ENCODE results near the gene TAS2R50.

TAS2R50 gene

DNA sequence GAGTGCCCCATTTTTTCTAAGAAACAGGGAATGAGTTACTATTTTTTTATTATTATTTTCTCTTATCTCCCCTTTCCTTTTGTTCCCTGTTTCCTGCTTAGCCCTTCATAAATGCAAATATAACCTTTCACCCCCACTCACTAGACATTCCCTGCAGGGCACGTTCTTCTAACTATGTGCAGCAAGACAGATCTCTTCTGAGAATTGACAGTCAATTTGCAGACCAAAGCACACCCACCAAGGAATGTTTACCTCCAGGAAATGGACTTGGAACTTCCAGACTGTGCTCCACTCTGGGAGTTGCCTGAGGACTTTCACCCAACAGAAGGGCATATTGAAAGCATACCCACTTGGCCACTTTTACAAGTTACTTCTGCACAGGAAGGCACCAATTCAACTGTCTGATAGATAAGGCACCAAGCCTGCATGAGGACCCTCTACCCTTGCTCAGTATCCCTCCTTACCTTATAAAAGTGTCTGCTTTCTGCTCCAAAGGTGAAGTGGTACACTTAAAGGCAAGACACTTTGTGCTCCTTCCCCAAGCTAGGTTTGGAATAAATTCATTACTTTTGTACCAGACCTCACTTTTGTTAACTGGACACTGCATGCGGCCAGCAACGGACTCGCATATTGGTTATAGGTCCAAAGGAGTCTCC is 29.2 kb upstream of the TAS2R50 start:
- no peak for DNase-seq (ENCODE audit: extremely low read depth, low read depth)
- TF ChIP-seq CTCF (IDR thresholded peaks at IDR 0.05; ENCODE audit: low read depth, low read length), result no peak

DNA sequence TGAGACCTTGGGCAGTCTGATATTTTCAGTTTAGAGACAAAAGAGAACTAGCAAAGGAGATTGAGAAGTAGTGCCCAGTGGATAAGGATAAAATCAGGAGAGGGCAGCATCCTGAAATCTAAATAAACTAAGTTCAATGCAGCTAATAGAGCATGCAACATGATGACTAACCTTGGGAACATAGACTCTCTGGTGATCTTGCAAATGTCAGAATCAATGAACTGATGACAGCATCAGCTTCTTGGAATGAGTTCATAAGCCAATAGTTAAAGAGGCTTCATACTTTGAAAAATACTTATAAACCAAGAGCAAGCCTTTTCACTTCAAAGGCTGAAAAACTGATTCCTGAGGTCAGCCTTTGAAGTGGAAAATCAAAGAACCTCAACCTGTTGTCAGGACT is 27.5 kb upstream of the TAS2R50 start:
- no peak for DNase-seq (ENCODE audit: extremely low read depth, low read depth)
- TF ChIP-seq CTCF (IDR thresholded peaks at IDR 0.05; ENCODE audit: low read depth, low read length), result no peak

DNA sequence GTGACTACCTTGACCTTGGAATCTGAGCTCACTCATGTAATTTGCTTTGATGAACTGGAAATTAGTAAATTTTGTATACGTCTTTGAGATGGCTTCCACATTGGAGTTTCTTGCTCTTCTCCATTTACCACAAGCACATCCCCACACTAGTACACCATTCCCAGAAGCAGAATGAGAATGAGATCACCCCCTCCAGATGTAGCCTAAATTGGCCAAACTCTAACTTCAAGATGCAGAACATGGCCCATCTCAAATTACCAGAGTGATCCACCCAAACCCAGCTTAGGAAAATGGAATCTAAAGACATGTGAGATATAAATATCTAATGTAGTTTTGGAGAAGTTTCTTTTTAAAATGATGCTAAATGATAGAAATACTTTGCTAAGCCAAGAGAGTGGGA is 20.9 kb upstream of the TAS2R50 start:
- no peak for TF ChIP-seq CTCF (IDR thresholded peaks at IDR 0.05; ENCODE audit: low read depth, low read length)
- DNase-seq (ENCODE audit: extremely low read depth, low read depth), result no peak

DNA sequence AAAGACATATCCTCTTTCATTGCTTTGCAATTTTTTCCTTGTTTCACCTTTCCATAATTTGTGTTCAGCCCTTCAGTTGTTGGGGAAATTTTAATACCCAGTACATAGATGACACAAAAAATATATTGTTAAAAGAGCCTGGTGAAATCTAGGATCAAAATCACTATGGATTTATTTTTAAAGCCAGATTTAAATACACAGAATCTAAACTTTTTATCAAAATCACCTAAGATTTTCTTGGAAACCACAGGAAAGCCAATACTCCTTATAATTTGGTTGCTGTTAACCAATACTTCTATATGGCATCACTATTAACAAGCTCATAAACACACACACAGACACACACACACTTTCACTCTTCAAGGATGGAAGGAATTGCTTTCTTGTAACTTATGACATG is 11.5 kb upstream of the TAS2R50 start, which contains the start of gene TAS2R20:
Gene TAS2R20 (minus strand): TSS at position 101 of the 400 bp plus-strand sequence. CDS start 429 bp downstream, outside the sequence.
- no peak for TF ChIP-seq CTCF (IDR thresholded peaks at IDR 0.05; ENCODE audit: low read depth, low read length)
- no peak for DNase-seq (ENCODE audit: extremely low read depth, low read depth)

- TF ChIP-seq CTCF (IDR thresholded peaks at IDR 0.05; ENCODE audit: low read depth, low read length), result no peak
- DNase-seq (ENCODE audit: extremely low read depth, low read depth), result no peak
Observed at GRCh38 chr12:10994307-10994706, 7.6 kb upstream of the TAS2R50 start.

GRCh38 chr12:10989107-10989506 is 2.4 kb upstream of the TAS2R50 start:
- TF ChIP-seq CTCF (IDR thresholded peaks at IDR 0.05; ENCODE audit: low read depth, low read length), result no peak
- DNase-seq (ENCODE audit: extremely low read depth, low read depth), result no peak

- no peak for TF ChIP-seq CTCF (IDR thresholded peaks at IDR 0.05; ENCODE audit: low read depth, low read length)
- DNase-seq (ENCODE audit: extremely low read depth, low read depth), result no peak
Observed at GRCh38 chr12:10982244-10982643, 4.5 kb downstream of the TAS2R50 start.

Data from AG09319 (cell line).